GM19468 (cell line): ENCODE measurements around the gene RNU1-3.
"Not testable (repeated sequence)": the region's sequence is repeated elsewhere in the genome, so short reads cannot be mapped to it uniquely, and the experiment has no call there.

Source experiments
- ATAC-seq: cut with Tn5 transposase; IDR thresholded peaks from one replicate; pipeline ENCODE4 v1.9.1; 2021; ENCODE audit warnings: mild to moderate bottlenecking, moderate library complexity, moderate number of reproducible peaks; ENCODE audit not compliant: unreplicated experiment; ENCODE audit errors: extremely low read depth

Gene RNU1-3

GRCh38 chr1:16623337-16623736 is 43.4 kb downstream of the RNU1-3 start:
- ATAC-seq: not testable (repeated sequence)

GRCh38 chr1:16621681-16622315 is 45.0 kb downstream of the RNU1-3 start:
- not testable (repeated sequence) for ATAC-seq

GRCh38 chr1:16621300-16621658 is 45.5 kb downstream of the RNU1-3 start:
- ATAC-seq: no peak

- ATAC-seq: not testable (repeated sequence)
Measured at GRCh38 chr1:16619803-16620501, 46.8 kb downstream of the RNU1-3 start.

GRCh38 chr1:16618719-16619118 is 48.0 kb downstream of the RNU1-3 start:
- ATAC-seq: no peak

- ATAC-seq: no peak
Measured at GRCh38 chr1:16617778-16618580, 48.8 kb downstream of the RNU1-3 start.

GRCh38 chr1:16617114-16617631 is 49.6 kb downstream of the RNU1-3 start:
- ATAC-seq: no peak
